WERI-Rb-1 (cell line): Measurements from ENCODE around the gene VWA3B.
"Not testable (repeated sequence)": the region's sequence is repeated elsewhere in the genome, so short reads cannot be mapped to it uniquely, and the experiment has no call there.

Experiments used
- DNase-seq: peaks from one replicate; pipeline ENCODE4 v3.0.0-alpha.2; 2020
- H3K27ac ChIP-seq: fragments of 250-450 bp; sonication (Bioruptor Pico); 2 replicates; pipeline ENCODE4 v1.5.1; 2020; ENCODE audit warnings: mild to moderate bottlenecking, moderate library complexity
- H3K27me3 ChIP-seq: fragments of 250-450 bp; sonication (Bioruptor Pico); 2 replicates; pipeline ENCODE4 v1.5.1; 2021; ENCODE audit warnings: mild to moderate bottlenecking, low read depth, moderate library complexity; ENCODE audit not compliant: insufficient read depth, severe bottlenecking
- H3K36me3 ChIP-seq: fragments of 250-450 bp; sonication (Bioruptor Pico); 2 replicates; pipeline ENCODE4 v1.5.1; 2020; ENCODE audit warnings: mild to moderate bottlenecking, moderate library complexity
- H3K4me3 ChIP-seq: 2 replicates; pipeline ENCODE4 v1.5.1; 2011; ENCODE audit warnings: low read depth, mild to moderate bottlenecking, control low read depth, low read length
- H3K9me3 ChIP-seq: fragments of 250-450 bp; sonication (Bioruptor Pico); 2 replicates; pipeline ENCODE4 v1.5.1; 2021; ENCODE audit warnings: mild to moderate bottlenecking, moderate library complexity; ENCODE audit not compliant: severe bottlenecking
- TF ChIP-seq, protein P1 (sequence below): IDR thresholded peaks from 2 replicates; pipeline ENCODE4 v1.5.1; 2011; ENCODE audit warnings: low read depth, mild to moderate bottlenecking, control low read depth, inconsistent platforms, low read length

VWA3B gene

DNA sequence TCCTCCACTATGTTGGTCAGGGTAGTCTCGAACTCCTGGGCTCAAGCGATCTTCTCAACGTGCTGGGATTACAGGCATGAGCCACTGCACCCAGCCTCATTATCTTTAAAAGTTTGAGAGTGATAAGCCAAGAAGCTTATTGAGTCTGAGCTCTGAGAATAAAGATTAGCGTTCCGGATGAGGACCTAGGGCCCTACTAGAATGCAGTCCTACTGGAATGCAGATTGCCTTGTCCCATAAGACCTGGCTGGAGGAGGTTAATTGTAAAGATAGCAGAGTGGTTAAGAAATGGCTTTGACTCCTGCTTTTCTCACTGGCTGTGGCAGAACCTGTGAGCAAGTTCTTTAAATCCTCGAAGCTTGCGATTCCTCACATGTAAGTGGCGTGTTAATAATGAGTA is 4.0 kb downstream of the VWA3B start:
- 0 out of 2 replicates have a peak overlapping the region, but pooled peaks have one; percentile 35 for H3K27ac ChIP-seq

DNA sequence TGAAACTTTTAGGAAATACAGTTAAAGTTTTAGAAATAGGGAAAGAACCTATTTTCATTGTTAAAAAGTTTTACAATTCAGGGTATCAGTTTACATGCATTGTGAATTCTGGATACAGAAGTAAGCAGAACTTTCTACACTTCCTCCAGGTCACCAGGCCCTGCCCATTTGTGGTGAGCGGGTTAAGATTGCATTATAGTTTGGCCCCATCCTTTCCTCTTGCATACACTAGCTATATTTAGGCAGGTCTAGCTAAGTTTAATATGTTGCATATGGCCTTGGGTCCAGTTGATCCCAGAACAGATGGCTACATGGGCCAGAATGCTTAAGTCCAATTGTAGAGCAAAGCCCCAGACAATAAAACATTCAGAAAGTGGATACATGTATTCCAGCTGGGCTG is 4.8 kb downstream of the VWA3B start:
- H3K4me3 ChIP-seq: no peak overlapping the region
- DNase-seq: peak; percentile 20
- H3K36me3 ChIP-seq: no peaks in the 10 kb centered on the region
- H3K27me3 ChIP-seq: no peaks in the 10 kb centered on the region
- TF ChIP-seq, protein P1, sequence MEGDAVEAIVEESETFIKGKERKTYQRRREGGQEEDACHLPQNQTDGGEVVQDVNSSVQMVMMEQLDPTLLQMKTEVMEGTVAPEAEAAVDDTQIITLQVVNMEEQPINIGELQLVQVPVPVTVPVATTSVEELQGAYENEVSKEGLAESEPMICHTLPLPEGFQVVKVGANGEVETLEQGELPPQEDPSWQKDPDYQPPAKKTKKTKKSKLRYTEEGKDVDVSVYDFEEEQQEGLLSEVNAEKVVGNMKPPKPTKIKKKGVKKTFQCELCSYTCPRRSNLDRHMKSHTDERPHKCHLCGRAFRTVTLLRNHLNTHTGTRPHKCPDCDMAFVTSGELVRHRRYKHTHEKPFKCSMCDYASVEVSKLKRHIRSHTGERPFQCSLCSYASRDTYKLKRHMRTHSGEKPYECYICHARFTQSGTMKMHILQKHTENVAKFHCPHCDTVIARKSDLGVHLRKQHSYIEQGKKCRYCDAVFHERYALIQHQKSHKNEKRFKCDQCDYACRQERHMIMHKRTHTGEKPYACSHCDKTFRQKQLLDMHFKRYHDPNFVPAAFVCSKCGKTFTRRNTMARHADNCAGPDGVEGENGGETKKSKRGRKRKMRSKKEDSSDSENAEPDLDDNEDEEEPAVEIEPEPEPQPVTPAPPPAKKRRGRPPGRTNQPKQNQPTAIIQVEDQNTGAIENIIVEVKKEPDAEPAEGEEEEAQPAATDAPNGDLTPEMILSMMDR: no peak
- peaks cover 11% of the 10 kb centered on the region for H3K9me3 ChIP-seq
- H3K27ac ChIP-seq: peak overlapping the region; percentile 10; the same call in 1 of the 2 replicates

More for the DNA sequence above, 4.0 kb downstream of the VWA3B start:
- TF ChIP-seq, protein P1: no peak
- DNase-seq: peak; percentile 66
- no peak overlapping the region for H3K4me3 ChIP-seq
- H3K27me3 ChIP-seq: no peaks in the 10 kb centered on the region
- H3K9me3 ChIP-seq: peaks cover 11% of the 10 kb centered on the region
- no peaks in the 10 kb centered on the region for H3K36me3 ChIP-seq

DNA sequence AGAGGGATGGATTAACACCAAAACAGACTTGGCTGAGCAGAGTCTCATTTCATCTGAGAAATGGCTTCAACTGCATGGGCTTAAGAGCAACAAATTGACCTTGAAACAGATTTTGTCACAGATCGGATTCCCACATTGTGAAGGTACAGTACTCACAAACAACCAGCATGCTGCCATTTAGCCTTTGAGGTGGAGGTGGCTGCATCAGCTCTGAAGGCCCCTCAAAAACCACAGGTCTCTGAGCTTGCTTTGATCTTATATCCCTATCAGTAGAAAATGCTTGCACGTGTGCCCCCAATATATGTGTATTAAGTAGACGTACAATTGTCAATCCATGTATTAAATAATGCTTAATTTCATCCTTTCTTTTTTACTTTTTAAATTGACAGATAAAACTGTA is 6.2 kb downstream of the VWA3B start:
- Histone ChIP-seq H3K36me3 (no peaks in the 10 kb centered on the region), H3K27ac (no peak overlapping the region), H3K4me3 (no peak overlapping the region), H3K9me3 (peaks cover 11% of the 10 kb centered on the region), H3K27me3 (no peaks in the 10 kb centered on the region)
- TF ChIP-seq, protein P1: no peak
- no peak for DNase-seq

DNA sequence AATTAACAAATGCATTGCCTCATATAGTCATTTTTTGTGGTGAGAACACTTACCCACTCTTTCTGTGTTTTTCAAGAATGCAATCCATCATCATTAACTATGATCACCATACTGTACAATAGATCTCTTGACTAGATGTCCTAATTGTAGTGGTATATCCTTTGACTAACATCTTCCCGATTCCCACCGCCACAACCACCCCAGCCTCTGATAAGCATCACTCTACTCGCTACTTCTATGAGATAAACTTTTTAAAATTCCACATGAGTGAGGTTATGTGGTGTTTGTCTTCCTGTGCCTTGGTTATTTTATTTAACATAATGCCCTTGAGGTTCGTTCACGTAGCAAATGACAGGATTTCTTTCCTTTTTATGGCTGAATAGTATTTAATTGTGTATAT is 6.6 kb downstream of the VWA3B start:
- H3K4me3 ChIP-seq: no peak overlapping the region
- TF ChIP-seq, protein P1: no peak

DNA sequence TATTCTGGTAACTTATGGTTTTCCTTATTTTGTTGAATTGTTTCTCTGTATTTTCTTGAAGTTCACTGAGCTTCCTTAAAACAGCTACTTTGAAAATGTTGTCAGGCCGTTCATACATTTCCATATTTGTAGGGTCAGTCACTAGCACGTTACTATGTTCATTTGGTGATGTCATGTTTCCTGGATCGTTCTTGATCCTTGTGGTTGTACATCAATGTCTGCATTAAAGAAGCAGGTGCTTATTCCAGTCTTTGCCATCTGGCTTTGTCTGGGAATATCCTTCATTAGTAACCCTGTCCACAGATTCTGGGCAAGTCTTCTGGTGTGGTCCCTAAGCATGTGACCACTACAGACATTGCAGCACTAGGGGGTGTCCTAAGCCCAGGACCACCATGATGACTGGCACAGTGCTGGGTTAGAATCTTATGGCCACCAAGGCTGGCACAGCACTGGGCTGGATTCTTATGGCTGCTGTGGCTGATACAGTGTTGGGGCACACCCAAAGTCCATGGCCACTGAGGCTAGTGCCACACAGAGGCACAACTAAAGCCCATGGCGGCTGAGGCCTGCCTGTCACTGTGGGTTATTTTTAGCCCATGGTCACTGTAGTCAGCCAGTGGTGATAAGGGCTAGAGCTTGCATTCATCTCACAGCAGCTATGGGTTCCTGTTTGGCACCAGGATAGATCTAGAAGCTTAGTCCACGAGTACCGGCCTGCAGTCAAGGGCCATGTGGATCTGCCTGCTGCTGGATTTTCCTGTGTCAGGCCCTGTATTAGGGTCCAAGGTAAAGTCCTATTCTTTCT is 13.2 kb downstream of the VWA3B start:
- no peak for DNase-seq
- Histone ChIP-seq H3K9me3 (peaks cover 25% of the 10 kb centered on the region), H3K27ac (no peak overlapping the region), H3K4me3 (no peak overlapping the region), H3K27me3 (no peaks in the 10 kb centered on the region), H3K36me3 (no peaks in the 10 kb centered on the region)
- TF ChIP-seq, protein P1: 0 out of 2 replicates have a peak, but pooled peaks have one; percentile 25

More for the DNA sequence above, 6.6 kb downstream of the VWA3B start:
- H3K27ac ChIP-seq: no peak overlapping the region
- no peaks in the 10 kb centered on the region for H3K36me3 ChIP-seq
- no peak for DNase-seq
- peaks cover 11% of the 10 kb centered on the region for H3K9me3 ChIP-seq
- H3K27me3 ChIP-seq: no peaks in the 10 kb centered on the region

DNA sequence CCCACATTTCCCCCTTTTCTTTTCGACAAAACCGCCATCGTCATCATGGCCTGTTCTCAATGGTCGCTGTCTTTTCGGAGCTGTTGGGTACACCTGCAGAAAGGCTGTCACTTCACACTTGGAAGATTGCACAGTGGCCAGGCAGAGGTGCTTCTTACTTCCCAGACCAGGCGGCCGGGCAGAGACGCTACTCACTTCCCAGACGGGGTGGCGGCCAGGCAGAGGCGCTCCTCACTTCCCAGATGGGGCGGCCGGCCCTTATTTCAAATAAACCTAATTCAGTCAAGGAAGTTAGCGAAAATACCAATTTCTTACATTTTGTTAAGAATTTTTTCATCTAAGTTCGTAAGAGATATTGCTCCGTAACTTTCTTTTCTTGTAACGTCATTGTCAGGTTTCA is 15.3 kb downstream of the VWA3B start:
- DNase-seq, H3K4me3 ChIP-seq, H3K27ac ChIP-seq, H3K36me3 ChIP-seq, H3K27me3 ChIP-seq: not testable (repeated sequence)
- H3K9me3 ChIP-seq: peaks cover 20% of the 10 kb centered on the region
